Raji (cell line): ENCODE measurements around the gene CAMSAP1.

Source experiments
- POLR2A ChIP-seq: IDR thresholded peaks from 2 replicates; pipeline ENCODE4 v1.6.1; 2011; ENCODE audit warnings: low read depth, low read length, control low read depth; ENCODE audit not compliant: insufficient read depth

The CAMSAP1 gene

DNA sequence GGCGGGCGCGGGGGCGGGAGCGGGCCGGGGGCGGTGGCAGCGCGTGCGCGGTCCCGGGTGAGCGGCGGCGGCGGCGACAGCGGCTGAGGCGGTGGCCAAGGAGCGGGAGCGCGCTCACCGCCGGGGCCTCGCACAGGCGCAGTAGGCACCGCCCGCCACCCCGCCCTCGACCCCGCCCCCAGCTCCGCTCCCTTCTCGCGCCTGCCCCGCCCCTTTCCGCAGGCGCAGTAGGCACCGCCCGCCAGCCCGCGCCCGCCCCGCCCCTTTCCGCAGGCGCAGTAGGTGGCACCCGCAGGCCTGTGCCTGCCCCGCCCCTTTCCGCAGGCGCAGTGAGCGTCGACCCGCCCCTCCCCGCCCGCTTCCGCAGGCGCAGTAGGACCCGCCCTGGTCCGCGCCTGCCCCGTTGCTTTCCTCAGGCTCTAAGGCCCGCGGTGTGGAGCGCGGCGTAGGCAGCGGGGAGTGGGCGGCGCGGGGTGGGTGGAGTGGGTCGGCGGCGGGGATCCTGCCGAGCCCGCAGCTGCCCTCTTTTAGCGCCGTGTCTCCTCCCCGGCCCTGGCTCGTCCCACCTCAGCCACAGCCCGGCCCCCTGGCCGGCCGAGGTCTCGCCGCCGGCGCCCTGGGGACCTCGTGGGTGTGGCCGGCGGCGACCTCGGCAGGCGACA lies at the start of gene CAMSAP1:
Gene CAMSAP1 (minus strand): TSS at position 116 of the 662 bp plus-strand sequence. CDS start 387 bp downstream, outside the sequence.
- TF ChIP-seq POLR2A = peak; percentile 69

DNA sequence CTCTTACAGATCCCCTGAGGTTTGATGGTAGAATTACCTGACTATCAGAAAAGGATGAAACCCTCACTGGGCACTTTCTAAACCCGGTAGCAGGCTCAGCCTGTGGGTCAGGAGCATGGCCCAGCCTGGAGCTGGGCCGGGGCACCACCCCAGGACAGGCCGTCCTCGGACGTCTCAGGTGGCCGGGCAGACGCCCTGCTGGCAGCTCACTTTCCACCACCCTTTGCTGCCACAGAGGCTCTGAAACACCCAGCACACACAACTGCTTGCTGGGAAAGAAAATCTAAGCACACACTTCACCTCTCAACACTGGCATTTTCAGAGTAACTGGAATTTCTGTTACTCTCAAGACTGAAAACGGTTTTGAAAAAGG lies 49.4 kb upstream of the CAMSAP1 start:
- TF ChIP-seq POLR2A = no peak

- TF ChIP-seq POLR2A = no peak
These were observed 48.8 kb upstream of the CAMSAP1 start for GRCh38 chr9:135955934-135956801.

GRCh38 chr9:135952664-135953206 lies 45.4 kb upstream of the CAMSAP1 start:
- TF ChIP-seq POLR2A = no peak

GRCh38 chr9:135951889-135952663 lies 44.7 kb upstream of the CAMSAP1 start:
- no peak for TF ChIP-seq POLR2A

DNA sequence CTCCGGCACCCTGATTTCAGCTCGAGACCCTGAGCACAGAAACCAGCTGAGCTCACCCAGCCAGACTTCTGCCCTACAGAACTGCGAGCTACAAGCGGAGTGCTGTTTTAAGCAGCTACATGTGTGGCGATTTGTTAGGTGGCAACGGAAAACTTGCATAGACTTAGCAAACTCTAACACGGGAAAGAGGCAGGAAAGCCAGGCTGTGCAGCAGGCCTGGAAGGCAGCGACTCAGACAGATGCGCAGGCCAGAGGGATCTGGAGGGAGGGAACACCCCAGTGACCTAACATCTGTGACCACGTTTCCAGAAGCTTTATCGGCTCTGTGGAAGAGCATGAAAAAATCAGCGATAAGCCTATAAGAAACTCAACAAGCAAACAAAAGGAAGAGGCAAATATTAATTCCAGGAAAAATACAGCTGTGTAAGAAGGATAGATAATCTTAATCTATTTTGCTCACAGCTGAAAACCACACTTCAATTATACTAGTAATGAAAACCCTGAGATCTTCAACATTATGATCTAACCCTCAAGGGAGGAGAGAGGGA lies 42.9 kb upstream of the CAMSAP1 start:
- no peak for TF ChIP-seq POLR2A

- TF ChIP-seq POLR2A = no peak
These were observed 42.3 kb upstream of the CAMSAP1 start for GRCh38 chr9:135949501-135950134.

DNA sequence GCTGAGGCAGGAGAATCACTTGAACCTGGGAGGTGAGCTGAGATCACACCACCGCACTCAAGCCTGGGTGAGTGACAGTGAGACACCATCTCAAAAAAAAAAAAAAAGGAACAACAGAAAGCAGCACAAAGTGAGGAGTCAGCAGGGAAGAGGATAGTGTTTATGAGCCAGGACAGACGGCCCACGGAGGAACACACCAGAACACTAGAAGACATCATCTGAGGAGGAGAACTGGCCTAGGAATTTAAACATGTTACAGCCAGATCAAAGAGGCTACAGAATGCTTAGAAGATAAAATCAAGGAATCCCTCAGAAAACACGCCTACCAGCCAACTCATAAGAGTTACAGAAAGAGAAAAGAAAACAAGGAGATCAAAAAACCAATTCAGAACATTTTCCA lies 41.6 kb upstream of the CAMSAP1 start:
- TF ChIP-seq POLR2A = no peak

DNA sequence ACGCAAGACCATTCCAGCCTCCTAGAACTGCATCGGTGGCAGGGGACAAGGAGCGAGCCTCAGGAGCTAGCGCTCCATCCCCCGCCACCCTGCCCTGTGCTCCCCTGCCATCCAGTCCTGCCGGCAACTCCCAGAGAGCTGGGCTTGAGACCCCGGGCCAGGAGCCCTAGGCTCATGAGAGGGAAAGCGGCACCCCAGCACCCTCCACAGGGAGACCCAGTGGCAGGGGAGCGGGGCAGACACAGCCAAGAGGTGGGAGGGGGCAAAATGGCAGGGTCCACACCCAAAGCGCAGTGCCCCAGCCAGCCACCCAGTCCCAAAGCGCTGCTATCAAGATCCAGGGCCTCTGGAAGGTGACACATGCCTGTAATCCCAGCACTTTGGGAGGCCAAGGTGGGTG lies 41.1 kb upstream of the CAMSAP1 start:
- no peak for TF ChIP-seq POLR2A

- TF ChIP-seq POLR2A = no peak
These were observed 40.2 kb upstream of the CAMSAP1 start for GRCh38 chr9:135947582-135947981.

DNA sequence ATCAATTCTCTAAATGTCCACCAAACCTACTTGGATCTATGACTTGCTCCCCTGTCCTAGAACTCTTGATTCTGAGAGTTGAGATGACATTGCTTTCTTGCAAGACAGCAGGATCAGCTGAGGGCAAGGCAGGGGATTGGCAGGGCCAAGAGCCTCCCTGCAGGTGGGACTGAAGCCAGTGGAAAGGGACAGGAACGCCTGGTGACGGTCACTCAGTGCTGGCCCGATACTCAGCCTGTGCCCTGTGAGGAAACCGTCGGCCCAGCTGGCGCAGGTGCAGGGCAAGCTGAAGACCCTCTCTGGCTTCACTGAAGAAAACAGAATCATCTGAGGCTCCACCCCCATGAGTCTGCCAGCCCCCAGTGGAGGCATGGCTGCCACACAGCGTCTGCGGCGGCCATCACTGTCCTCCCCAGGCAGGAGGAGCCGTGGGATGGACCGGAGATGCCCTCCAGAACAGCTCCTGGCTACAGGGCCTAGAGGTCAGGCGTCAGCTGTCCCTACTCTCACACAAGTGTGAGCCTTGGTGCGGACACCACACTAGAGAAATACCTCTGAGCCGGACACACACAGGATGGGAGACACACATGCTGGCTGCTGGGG lies 39.1 kb upstream of the CAMSAP1 start:
- TF ChIP-seq POLR2A = no peak

DNA sequence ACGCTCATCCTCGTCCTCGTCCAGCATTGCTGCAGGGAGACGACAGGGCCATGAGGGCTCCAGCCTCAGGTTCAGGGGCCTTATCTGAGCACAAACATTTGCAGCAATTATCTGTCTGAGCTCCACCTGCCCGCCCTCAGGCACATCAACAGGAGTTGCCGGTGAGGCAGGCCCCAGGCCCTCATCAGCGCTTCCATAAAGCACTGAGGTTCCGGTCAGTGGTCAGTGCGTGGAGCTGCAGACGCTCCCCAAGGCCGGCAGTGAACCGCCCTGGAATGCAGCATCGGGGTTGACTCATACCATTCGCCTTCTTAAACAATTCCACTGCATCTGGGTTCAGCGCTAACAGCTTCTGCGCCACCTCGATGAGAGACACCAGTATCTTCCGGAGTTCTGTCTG lies 38.6 kb upstream of the CAMSAP1 start:
- no peak for TF ChIP-seq POLR2A

- no peak for TF ChIP-seq POLR2A
These were observed 37.3 kb upstream of the CAMSAP1 start for GRCh38 chr9:135944444-135945252.

DNA sequence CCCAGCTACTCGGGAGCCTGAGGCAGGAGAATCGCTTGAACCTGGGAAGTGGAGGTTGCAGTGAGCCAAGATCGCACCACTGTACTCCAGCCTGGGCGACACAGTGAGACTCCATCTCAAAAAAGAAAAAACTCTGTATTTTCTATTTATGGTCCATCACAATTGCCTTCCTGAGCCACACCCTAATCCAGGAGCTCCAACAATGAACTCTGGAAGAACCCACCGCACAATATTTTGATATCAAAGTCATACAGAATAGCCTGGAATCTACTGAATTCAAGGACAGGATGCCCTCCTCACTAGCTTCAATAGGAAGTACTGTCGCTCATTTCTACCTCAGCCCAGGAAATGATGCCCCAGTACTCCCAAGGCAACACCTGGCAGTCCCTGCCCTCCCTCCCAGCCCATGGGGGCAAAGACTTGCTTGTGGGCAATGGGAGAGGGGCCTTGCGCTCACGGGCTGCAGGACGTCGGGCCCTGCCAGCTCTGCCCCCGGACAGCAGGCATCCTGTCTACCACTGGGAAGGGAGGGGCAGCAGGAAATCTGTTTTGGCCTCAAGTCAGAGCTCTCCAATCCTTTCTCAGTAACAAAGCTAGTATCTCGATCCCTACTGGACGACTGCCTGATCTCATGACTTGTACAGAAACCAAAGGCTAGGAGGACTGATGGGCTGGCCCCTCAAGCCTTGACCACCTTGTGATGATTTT lies 34.1 kb upstream of the CAMSAP1 start:
- TF ChIP-seq POLR2A = no peak
